ENCODE measurements around the gene DGCR6L.
"Not testable (repeated sequence)": the region's sequence is repeated elsewhere in the genome, so short reads cannot be mapped to it uniquely, and the experiment has no call there.

The DGCR6L gene

GRCh38 chr22:20325996-20326395, 6.1 kb upstream of the DGCR6L start:
- DNase-seq (ENCODE audit: low spot score): not testable (repeated sequence)

GRCh38 chr22:20324139-20324516, 4.3 kb upstream of the DGCR6L start:
- DNase-seq (ENCODE audit: low spot score): no peak

GRCh38 chr22:20321552-20322211, 1.8 kb upstream of the DGCR6L start:
- DNase-seq (ENCODE audit: low spot score): peak; percentile 0

- DNase-seq (ENCODE audit: low spot score): peak; percentile 2
Observed at GRCh38 chr22:20320659-20321551, 1.0 kb upstream of the DGCR6L start.

- peak; percentile 14 for DNase-seq (ENCODE audit: low spot score)
Observed at GRCh38 chr22:20319041-20319744, 667 bp downstream of the DGCR6L start.

- DNase-seq (ENCODE audit: low spot score): peak; percentile 0
Observed at GRCh38 chr22:20318043-20318688, 1.7 kb downstream of the DGCR6L start.

- DNase-seq (ENCODE audit: low spot score): not testable (repeated sequence)
Observed at GRCh38 chr22:20317402-20318042, 2.3 kb downstream of the DGCR6L start.

GRCh38 chr22:20316844-20317401, 2.9 kb downstream of the DGCR6L start:
- no peak for DNase-seq (ENCODE audit: low spot score)

- no peak for DNase-seq (ENCODE audit: low spot score)
Observed at GRCh38 chr22:20316217-20316843, 3.5 kb downstream of the DGCR6L start.

GRCh38 chr22:20315337-20316216, 4.3 kb downstream of the DGCR6L start:
- no peak for DNase-seq (ENCODE audit: low spot score)

- not testable (repeated sequence) for DNase-seq (ENCODE audit: low spot score)
Observed at GRCh38 chr22:20314741-20315336, 5.0 kb downstream of the DGCR6L start.

- not testable (repeated sequence) for DNase-seq (ENCODE audit: low spot score)
Observed at GRCh38 chr22:20314206-20314605, 5.7 kb downstream of the DGCR6L start.

- DNase-seq (ENCODE audit: low spot score): not testable (repeated sequence)
Observed at GRCh38 chr22:20313306-20314077, 6.4 kb downstream of the DGCR6L start.

- DNase-seq (ENCODE audit: low spot score): no peak
Observed at GRCh38 chr22:20312396-20313191, 7.3 kb downstream of the DGCR6L start.

GRCh38 chr22:20311249-20312062, 8.4 kb downstream of the DGCR6L start:
- DNase-seq (ENCODE audit: low spot score): not testable (repeated sequence)

- not testable (repeated sequence) for DNase-seq (ENCODE audit: low spot score)
Observed at GRCh38 chr22:20310773-20311172, 9.1 kb downstream of the DGCR6L start.

GRCh38 chr22:20310180-20310579, 9.7 kb downstream of the DGCR6L start:
- DNase-seq (ENCODE audit: low spot score): not testable (repeated sequence)
